ENCODE measurements around the gene SH2D3A.

The SH2D3A gene

GRCh38 chr19:6735181-6735911 is 31.9 kb downstream of the SH2D3A start:
- no peak for TF ChIP-seq CTCF (IDR thresholded peaks at IDR 0.05)

GRCh38 chr19:6734096-6734696 is 33.0 kb downstream of the SH2D3A start:
- Histone ChIP-seq H3K4me3 (no peak overlapping the region), H3K27ac (no peak overlapping the region)
- TF ChIP-seq CTCF (IDR thresholded peaks at IDR 0.05) = no peak
- no peak for DNase-seq (ENCODE audit: low spot score)

More at GRCh38 chr19:6735181-6735911, 31.9 kb downstream of the SH2D3A start:
- Histone ChIP-seq H3K27ac (peak overlapping the region in 1 of 2 donors; percentile 99), H3K4me3 (no peak overlapping the region)
- DNase-seq (ENCODE audit: low spot score) = no peak

- Histone ChIP-seq H3K4me3 (no peak overlapping the region), H3K27ac (no peak overlapping the region)
- no peak for DNase-seq (ENCODE audit: low spot score)
- TF ChIP-seq CTCF (IDR thresholded peaks at IDR 0.05) = no peak
These were observed 33.7 kb downstream of the SH2D3A start for GRCh38 chr19:6733338-6734095.

- Histone ChIP-seq H3K4me3 (no peak overlapping the region), H3K27ac (no peak overlapping the region)
- TF ChIP-seq CTCF (IDR thresholded peaks at IDR 0.05) = no peak
- no peak for DNase-seq (ENCODE audit: low spot score)
These were observed 34.4 kb downstream of the SH2D3A start for GRCh38 chr19:6732803-6733337.

GRCh38 chr19:6731822-6732221 is 35.4 kb downstream of the SH2D3A start:
- H3K27ac ChIP-seq = no peak overlapping the region
- TF ChIP-seq CTCF (IDR thresholded peaks at IDR 0.05) = no peak
- H3K4me3 ChIP-seq = no peak overlapping the region
- DNase-seq (ENCODE audit: low spot score) = no peak

GRCh38 chr19:6730941-6731670 is 36.1 kb downstream of the SH2D3A start:
- H3K27ac ChIP-seq = no peak overlapping the region
- DNase-seq (ENCODE audit: low spot score) = no peak
- TF ChIP-seq CTCF (IDR thresholded peaks at IDR 0.05) = no peak
- no peak overlapping the region for H3K4me3 ChIP-seq
